Astrocyte of the cerebellum (primary cell): Measurements from ENCODE around the gene TSTD1.
"Not testable (repeated sequence)": the region's sequence is repeated elsewhere in the genome, so short reads cannot be mapped to it uniquely, and the experiment has no call there.

ENCODE experiments used
- DNase-seq: peaks from one replicate; pipeline ENCODE4 v3.0.0-alpha.2; 2011; ENCODE audit warnings: low read depth
- H3K4me3 ChIP-seq: 2 replicates; pipeline ENCODE4 v1.5.1; 2011; ENCODE audit warnings: mild to moderate bottlenecking, low read depth, low read length, moderate library complexity
- CTCF ChIP-seq: IDR thresholded peaks from 2 replicates; pipeline ENCODE4 v1.5.1; 2012; ENCODE audit warnings: low read length, low read depth, moderate library complexity, mild to moderate bottlenecking; ENCODE audit errors: missing control alignments
- in situ Hi-C: cut with HindIII; loops from 2 replicates; pipeline ENCODE4 v1.10.0; 2017; ENCODE audit warnings: low sequenced_read_pairs

The TSTD1 gene

DNA sequence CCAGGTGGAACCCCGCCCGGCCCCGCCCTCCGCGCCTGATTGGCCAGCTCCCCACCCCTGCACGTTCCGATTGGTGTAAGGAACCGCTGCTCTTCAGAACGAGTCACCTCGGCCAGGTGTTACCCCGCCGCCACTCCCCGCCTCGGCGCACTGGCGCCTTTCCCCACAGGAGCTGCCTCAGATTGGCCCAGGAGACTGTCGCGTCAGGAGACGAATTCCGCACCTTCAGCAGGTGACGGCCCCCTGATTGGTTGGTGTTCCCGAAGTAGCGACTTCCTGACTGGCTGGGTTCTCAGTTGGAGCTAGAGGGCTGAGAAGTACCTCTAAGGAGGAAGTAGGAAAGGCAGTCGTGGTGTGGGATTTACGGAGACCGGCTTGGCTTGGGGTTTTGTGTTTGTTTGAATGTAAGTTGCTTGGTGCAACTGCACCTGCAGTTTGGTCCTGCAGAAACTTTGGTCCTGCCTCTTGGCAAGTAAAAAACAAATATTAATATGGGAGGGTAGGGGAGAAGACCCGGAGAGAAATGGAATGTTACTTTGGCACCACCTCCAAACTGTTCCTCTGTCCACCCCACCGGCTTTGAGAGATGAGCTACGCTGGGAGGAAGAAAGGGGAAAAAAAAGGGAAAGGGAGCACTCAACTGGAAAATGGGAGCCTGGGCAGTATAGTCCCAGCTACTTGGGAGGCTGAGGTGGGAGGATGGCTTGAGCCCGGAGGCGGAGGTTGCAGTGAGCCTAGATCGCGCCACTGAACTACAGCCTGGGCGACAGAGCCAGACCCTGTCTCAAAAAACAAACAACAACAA lies 17.4 kb downstream of the TSTD1 start:
- in situ Hi-C loops, result no loop called here
- no peak for DNase-seq
- no peak for TF ChIP-seq CTCF
- peak overlapping the region; percentile 50 for H3K4me3 ChIP-seq

DNA sequence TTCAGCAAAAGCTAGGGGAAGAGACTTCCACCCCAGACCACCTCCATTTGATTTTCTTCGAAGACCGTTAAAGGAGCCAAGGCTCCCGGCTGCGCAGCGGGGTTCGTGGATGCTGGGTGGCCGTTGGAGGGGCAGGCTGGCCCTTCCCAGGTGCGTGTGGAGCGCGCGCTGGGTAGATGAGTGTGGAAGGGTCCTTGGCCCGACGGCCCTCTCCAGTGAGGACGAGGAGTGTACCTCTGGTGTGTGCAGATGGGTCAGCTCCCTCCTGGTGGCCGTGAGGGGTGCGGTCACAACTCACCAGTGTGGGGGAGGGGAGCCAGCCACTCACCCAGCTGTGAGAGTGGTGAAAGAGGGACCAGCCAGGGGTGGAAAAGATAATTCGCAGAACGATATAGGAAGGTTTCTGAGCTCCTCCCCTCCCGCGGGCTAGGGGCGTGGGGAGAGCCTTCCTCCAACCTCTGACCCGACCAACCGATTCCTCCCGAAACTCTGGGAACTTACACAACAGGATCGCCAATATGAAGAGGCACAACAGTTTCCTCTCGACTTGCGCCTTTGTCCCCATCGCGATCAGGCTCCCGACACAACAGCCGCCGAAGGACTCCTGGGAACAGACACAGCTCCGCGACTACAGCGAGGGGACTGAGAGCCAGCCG lies 18.1 kb downstream of the TSTD1 start, which contains the start of gene F11R:
Gene F11R, minus strand, starts transcription at position 644 of the 656 bp plus-strand sequence. Its CDS starts 79 bp downstream, at position 565.
- H3K4me3 ChIP-seq, result peak within 1 kb of the TSS; percentile 50
- no peak for DNase-seq
- TF ChIP-seq CTCF, result no peak
- in situ Hi-C loops, result no loop called here

- peak overlapping the region; percentile 50 for H3K4me3 ChIP-seq
- TF ChIP-seq CTCF, result no peak
- DNase-seq, result no peak
- in situ Hi-C loops, result no loop called here
These were observed 18.8 kb downstream of the TSTD1 start for GRCh38 chr1:161019751-161020495.

DNA sequence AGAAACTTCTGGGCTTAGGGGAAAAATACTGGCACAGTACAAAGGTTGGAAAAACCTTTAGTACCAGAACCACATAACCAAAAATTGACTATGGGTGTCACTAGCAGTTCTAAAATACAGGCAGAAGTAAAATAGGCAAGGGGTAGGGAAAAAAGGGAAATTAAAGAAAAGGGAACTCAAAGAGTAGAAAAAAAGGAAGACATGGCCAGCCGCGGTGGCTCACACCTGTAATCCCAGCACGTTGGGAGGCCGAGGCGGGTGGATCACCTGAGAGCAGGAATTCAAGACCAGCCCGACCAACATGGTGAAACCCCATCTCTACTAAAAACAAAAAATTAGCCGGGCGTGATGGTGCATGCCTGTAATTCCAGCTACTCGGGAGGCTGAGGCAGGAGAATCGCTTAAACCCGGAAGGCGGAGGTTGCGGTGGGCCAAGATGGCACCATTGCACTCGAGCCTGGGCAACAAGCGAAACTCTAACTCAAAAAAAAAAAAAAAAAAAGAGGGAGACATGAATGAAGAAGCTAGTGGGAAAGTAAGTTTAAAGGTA lies 19.6 kb downstream of the TSTD1 start:
- in situ Hi-C loops, H3K4me3 ChIP-seq, DNase-seq: not testable (repeated sequence)

DNA sequence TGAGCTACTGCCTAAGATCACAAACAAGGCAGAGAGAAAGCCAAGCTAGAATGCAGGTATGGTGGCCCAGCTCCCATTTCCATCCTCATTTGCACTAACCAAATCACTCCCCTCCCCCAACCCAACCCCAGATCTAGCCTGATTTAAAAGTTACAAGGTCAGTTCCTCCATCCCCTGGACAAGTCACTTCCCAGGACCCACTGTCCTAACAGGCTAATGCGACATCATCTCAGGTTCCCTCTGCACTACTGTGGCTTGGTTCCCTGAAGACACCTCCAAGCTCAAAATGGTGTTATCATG lies 20.2 kb downstream of the TSTD1 start:
- in situ Hi-C loops, result no loop called here
- no peak for DNase-seq
- TF ChIP-seq CTCF, result no peak
- H3K4me3 ChIP-seq, result no peak overlapping the region

DNA sequence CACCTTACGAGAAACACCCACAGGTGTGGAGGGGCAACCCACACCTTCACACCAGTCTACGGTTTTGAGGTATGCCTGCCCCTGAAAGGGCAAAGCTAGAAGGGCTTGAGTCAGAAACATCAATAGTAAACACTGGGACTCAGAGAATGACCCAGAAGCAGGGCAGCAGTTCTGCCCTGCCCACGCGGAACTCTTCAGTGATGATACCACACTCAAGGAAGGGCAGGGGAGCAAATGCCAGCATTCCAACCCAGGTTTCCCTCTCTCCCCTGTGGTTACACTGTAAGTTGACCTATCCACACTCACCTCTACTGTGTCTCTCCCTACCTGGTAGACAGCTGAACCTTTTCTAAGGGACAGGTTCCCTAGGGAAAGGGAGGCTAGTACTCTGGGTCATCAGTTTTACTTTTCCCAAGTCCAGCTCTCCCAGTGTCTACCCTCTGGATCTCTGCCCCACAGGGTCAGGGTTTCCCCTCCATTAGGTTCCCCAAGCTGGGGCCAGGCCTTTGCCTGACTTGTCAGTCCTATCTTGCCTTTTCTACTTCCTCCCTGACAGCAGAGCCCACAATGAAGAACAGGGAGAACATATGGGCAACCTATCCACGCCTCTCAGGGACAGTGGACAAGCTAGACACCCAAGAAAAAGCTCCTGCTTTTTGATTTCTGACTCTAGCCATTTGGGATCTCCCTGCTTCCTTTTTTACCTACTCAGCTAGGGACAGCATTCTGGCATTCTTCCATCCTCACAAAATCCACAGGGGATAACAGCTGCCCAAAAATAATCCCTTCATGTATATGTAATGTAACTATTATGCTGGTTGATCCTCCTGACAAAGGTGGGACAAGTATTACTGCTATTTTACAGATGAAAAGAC lies 20.8 kb downstream of the TSTD1 start:
- no peak for DNase-seq

GRCh38 chr1:161017181-161017580 lies 21.6 kb downstream of the TSTD1 start:
- DNase-seq, H3K4me3 ChIP-seq, in situ Hi-C loops: not testable (repeated sequence)

More for the DNA sequence above, 20.8 kb downstream of the TSTD1 start:
- in situ Hi-C loops, result no loop called here
- no peak overlapping the region for H3K4me3 ChIP-seq
- no peak for TF ChIP-seq CTCF

GRCh38 chr1:161016683-161017082 lies 22.1 kb downstream of the TSTD1 start:
- in situ Hi-C loops, H3K4me3 ChIP-seq, DNase-seq: not testable (repeated sequence)
